ENCODE data around the gene BMPR2. TPM values are rescaled to one million over a fixed set of nuclear protein-coding genes. Genes with fewer than 3 reads are reported as not detected.

The BMPR2 gene
- total and polyA plus RNA-seq, 2 donors (not counting 1 experiment from before 2014, with no cell fraction given): 3.1 to 24.6 TPM

DNA sequence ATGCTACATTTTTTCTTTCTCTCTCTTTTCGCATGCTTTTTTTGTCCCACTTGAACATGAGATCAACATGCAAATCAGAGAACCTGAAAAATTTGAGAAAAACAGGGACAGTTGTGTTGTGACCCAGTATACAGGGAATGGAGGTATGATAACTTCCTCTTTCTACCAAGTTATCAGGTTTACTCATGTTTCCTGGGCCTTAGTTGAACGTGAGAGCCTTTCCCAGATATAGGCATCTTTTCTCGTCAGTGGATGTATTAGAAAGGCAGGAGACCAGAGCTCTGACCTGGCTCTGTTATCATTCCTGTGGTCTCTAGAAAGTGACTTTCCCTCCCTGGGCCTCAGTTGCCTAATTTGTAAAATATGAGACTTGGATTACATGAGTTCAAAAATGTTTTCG lies 228.6 kb downstream of the BMPR2 start:
- Histone ChIP-seq H3K36me3 (replicated peaks in 1 of 2; ENCODE audit: control extremely low read depth in 1 of 2, control insufficient read depth in 1 of 2, extremely low read depth in 1 of 2, insufficient read depth in 2 of 2, low read length in 1 of 2) (no peaks in the 10 kb centered on the region), H3K4me1 (ENCODE audit: control insufficient read depth in 2 of 2, insufficient read depth in 2 of 2, low read length in 2 of 2) (peaks cover 24 to 33% of the 10 kb centered on the region in 2 donors), H3K9me3 (ENCODE audit: control extremely low read depth in 1 of 3, control insufficient read depth in 2 of 3, insufficient read depth in 1 of 3, low read length in 2 of 3) (peaks cover 0 to under 1% (median 0%) of the 10 kb centered on the region in 3 donors), H3K4me3 (ENCODE audit: control extremely low read depth in 1 of 5, extremely low read depth in 1 of 5, insufficient read depth in 1 of 5, low read depth in 2 of 5, low read length in 4 of 5) (no peak overlapping the region), H4K20me1 (ENCODE audit: control insufficient read depth, insufficient read depth, low read length, poor library complexity, severe bottlenecking) (no peaks in the 10 kb centered on the region), H3K4me2 (replicated peaks; ENCODE audit: low read depth, low read length, poor library complexity, severe bottlenecking) (peak overlapping the region; percentile 15), H3K27ac (ENCODE audit: low read length in 2 of 2) (peak overlapping the region in 1 of 2 donors; percentile 34), H2AFZ (ENCODE audit: insufficient read depth, low read depth, low read length, poor library complexity, severe bottlenecking) (peak overlapping the region; percentile 59), H3K27me3 (replicated peaks in 1 of 4; ENCODE audit: control extremely low read depth in 1 of 4, control insufficient read depth in 3 of 4, insufficient read depth in 4 of 4, low read length in 3 of 4) (no peaks in the 10 kb centered on the region), H3K79me2 (ENCODE audit: control insufficient read depth, insufficient read depth, low read length) (no peaks in the 10 kb centered on the region), H3K9ac (ENCODE audit: low read length) (no peak overlapping the region)
- TF ChIP-seq, protein P1, sequence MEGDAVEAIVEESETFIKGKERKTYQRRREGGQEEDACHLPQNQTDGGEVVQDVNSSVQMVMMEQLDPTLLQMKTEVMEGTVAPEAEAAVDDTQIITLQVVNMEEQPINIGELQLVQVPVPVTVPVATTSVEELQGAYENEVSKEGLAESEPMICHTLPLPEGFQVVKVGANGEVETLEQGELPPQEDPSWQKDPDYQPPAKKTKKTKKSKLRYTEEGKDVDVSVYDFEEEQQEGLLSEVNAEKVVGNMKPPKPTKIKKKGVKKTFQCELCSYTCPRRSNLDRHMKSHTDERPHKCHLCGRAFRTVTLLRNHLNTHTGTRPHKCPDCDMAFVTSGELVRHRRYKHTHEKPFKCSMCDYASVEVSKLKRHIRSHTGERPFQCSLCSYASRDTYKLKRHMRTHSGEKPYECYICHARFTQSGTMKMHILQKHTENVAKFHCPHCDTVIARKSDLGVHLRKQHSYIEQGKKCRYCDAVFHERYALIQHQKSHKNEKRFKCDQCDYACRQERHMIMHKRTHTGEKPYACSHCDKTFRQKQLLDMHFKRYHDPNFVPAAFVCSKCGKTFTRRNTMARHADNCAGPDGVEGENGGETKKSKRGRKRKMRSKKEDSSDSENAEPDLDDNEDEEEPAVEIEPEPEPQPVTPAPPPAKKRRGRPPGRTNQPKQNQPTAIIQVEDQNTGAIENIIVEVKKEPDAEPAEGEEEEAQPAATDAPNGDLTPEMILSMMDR (IDR thresholded peaks at IDR 0.05): no peak
- TF ChIP-seq EZH2 (IDR thresholded peaks at IDR 0.05; ENCODE audit: borderline replicate concordance, insufficient read depth, low read depth, low read length, poor library complexity, severe bottlenecking): no peak
- ATAC-seq (ENCODE audit: low read depth): no peak
- H3K27me3 Mint-ChIP-seq: no peaks in the 10 kb centered on the region
- H3K9me3 Mint-ChIP-seq (ENCODE audit: insufficient read depth): no peaks in the 10 kb centered on the region
- WGBS (ENCODE audit: insufficient coverage): 29% methylated on average over 2 of the region's 4 CpGs
- H3K4me1 Mint-ChIP-seq: peaks cover 31% of the 10 kb centered on the region
- no peak overlapping the region for H3K4me3 Mint-ChIP-seq
- peak overlapping the region; percentile 74 for H3K27ac Mint-ChIP-seq
- ChIA-PET POLR2A (no interaction called here), CTCF (no interaction called here)
- peak; percentile 23 for DNase-seq
- intact Hi-C loops (cut with micrococcal nuclease): loop anchor here (5.0 kb wide), 1 partner anchor 83 kb away; no protein-coding TSS in a partner anchor

DNA sequence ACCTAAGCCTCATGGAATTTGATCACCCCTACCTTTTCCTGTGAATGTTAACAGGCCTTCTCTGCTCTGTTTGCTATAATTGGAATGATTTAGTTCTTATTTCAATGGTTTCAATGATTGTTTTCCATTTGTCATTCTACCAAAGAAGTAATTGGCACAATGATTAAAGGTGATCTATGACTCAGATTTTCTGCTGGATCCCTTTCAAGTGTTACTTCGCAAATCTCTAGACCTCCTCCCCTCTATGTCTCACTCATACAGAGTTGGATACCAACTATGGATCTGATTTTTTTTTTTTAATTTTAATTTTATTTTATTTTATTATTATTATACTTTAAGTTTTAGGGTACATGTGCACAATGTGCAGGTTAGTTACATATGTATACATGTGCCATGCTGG lies 229.0 kb downstream of the BMPR2 start:
- no CpG with 5 or more reads among the region's 1 CpG for WGBS (ENCODE audit: insufficient coverage)
- ATAC-seq (ENCODE audit: low read depth): no peak
- no peaks in the 10 kb centered on the region for H3K27me3 Mint-ChIP-seq
- ChIA-PET POLR2A (no interaction called here), CTCF (no interaction called here)
- H3K27me3 ChIP-seq (replicated peaks in 1 of 4; ENCODE audit: control extremely low read depth in 1 of 4, control insufficient read depth in 3 of 4, insufficient read depth in 4 of 4, low read length in 3 of 4): no peaks in the 10 kb centered on the region
- H3K9ac ChIP-seq (ENCODE audit: low read length): no peak overlapping the region
- DNase-seq: no peak
- H4K20me1 ChIP-seq (ENCODE audit: control insufficient read depth, insufficient read depth, low read length, poor library complexity, severe bottlenecking): no peaks in the 10 kb centered on the region
- no peaks in the 10 kb centered on the region for H3K79me2 ChIP-seq (ENCODE audit: control insufficient read depth, insufficient read depth, low read length)
- no peaks in the 10 kb centered on the region for H3K36me3 ChIP-seq (replicated peaks in 1 of 2; ENCODE audit: control extremely low read depth in 1 of 2, control insufficient read depth in 1 of 2, extremely low read depth in 1 of 2, insufficient read depth in 2 of 2, low read length in 1 of 2)
- H3K9me3 ChIP-seq (ENCODE audit: control extremely low read depth in 1 of 3, control insufficient read depth in 2 of 3, insufficient read depth in 1 of 3, low read length in 2 of 3): no peaks in the 10 kb centered on the region
- no peak overlapping the region for H3K27ac ChIP-seq (ENCODE audit: low read length in 2 of 2)
- no peak overlapping the region for H3K27ac Mint-ChIP-seq
- no peaks in the 10 kb centered on the region for H3K9me3 Mint-ChIP-seq (ENCODE audit: insufficient read depth)
- H3K4me3 ChIP-seq (ENCODE audit: control extremely low read depth in 1 of 5, extremely low read depth in 1 of 5, insufficient read depth in 1 of 5, low read depth in 2 of 5, low read length in 4 of 5): no peak overlapping the region
- H2AFZ ChIP-seq (ENCODE audit: insufficient read depth, low read depth, low read length, poor library complexity, severe bottlenecking): no peak overlapping the region
- H3K4me1 ChIP-seq (ENCODE audit: control insufficient read depth in 2 of 2, insufficient read depth in 2 of 2, low read length in 2 of 2): peaks cover 29 to 35% of the 10 kb centered on the region in 2 donors
- intact Hi-C loops (cut with micrococcal nuclease): no loop called here
- H3K4me3 Mint-ChIP-seq: no peak overlapping the region
- peaks cover 35% of the 10 kb centered on the region for H3K4me1 Mint-ChIP-seq
- H3K4me2 ChIP-seq (replicated peaks; ENCODE audit: low read depth, low read length, poor library complexity, severe bottlenecking): no peak overlapping the region
- no peak for TF ChIP-seq EZH2 (IDR thresholded peaks at IDR 0.05; ENCODE audit: borderline replicate concordance, insufficient read depth, low read depth, low read length, poor library complexity, severe bottlenecking)
- TF ChIP-seq, protein P1 (IDR thresholded peaks at IDR 0.05): no peak
